ENCODE results near the gene ZSWIM3. TPM values are rescaled to one million over a fixed set of nuclear protein-coding genes. Genes with fewer than 3 reads are reported as not detected.

ZSWIM3 gene
- total RNA-seq, 1 donor from 2014 or later = 4.8 TPM

- H3K4me3 Mint-ChIP-seq = no peak overlapping the region
- H3K9me3 Mint-ChIP-seq = no peaks in the 10 kb centered on the region
- H3K27ac Mint-ChIP-seq (ENCODE audit: unreplicated experiment) = no peak overlapping the region
- peaks cover 2% of the 10 kb centered on the region for H3K4me1 Mint-ChIP-seq
- peaks cover 3% of the 10 kb centered on the region for H3K36me3 Mint-ChIP-seq (ENCODE audit: low read depth)
- DNase-seq (ENCODE audit: low read depth, low spot score) = no peak
- TF ChIP-seq CTCF (conservative IDR thresholded peaks at IDR 0.05) = no peak
- no peaks in the 10 kb centered on the region for H3K27me3 Mint-ChIP-seq (ENCODE audit: low read depth)
Observed at GRCh38 chr20:45840700-45841198, 16.7 kb upstream of the ZSWIM3 start.

GRCh38 chr20:45841407-45842129 lies 15.8 kb upstream of the ZSWIM3 start:
- Mint-ChIP-seq H3K4me3 (no peak overlapping the region), H3K9me3 (no peaks in the 10 kb centered on the region), H3K36me3 (ENCODE audit: low read depth) (peaks cover 3% of the 10 kb centered on the region), H3K27ac (ENCODE audit: unreplicated experiment) (no peak overlapping the region), H3K27me3 (ENCODE audit: low read depth) (no peaks in the 10 kb centered on the region), H3K4me1 (no peaks in the 10 kb centered on the region)
- no peak for TF ChIP-seq CTCF (conservative IDR thresholded peaks at IDR 0.05)
- DNase-seq (ENCODE audit: low read depth, low spot score) = no peak

DNA sequence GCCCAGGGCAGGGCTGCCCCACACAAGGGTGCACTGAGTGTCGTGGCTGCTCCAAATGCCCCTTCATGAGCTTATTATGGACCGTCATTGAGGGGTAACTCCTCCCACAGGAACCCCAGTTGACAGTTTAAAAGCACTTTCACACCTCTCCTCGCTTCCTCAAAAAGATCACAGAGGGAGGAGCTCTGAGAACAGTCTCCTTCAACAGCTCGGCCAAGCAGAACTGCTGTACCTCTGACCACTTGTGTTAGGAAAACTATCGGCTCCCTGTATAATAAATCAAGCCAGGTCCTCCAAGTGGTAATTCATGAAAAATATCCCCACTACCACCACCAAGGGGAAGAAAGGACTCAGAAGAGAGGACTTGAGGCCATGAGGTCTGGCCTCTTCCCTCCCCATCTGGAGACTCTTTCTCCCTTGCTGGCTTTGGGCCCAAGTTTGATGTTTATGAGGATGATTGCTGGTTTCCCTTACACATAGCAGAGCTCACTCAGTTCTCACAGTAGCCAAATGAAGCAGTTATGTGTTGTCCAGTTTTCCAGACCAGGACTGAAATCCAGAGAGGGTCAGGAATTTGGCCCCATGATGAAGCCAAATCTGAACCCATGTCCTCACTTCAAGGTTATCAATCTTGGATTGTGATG lies 15.1 kb upstream of the ZSWIM3 start:
- no peak for TF ChIP-seq CTCF (conservative IDR thresholded peaks at IDR 0.05)
- no peak for DNase-seq (ENCODE audit: low read depth, low spot score)
- Mint-ChIP-seq H3K27me3 (ENCODE audit: low read depth) (no peaks in the 10 kb centered on the region), H3K4me1 (no peaks in the 10 kb centered on the region), H3K9me3 (no peaks in the 10 kb centered on the region), H3K36me3 (ENCODE audit: low read depth) (peaks cover 3% of the 10 kb centered on the region), H3K4me3 (no peak overlapping the region), H3K27ac (ENCODE audit: unreplicated experiment) (peak overlapping the region; percentile 62)

- no peak for TF ChIP-seq CTCF (conservative IDR thresholded peaks at IDR 0.05)
Observed at GRCh38 chr20:45843506-45843905, 13.9 kb upstream of the ZSWIM3 start.

DNA sequence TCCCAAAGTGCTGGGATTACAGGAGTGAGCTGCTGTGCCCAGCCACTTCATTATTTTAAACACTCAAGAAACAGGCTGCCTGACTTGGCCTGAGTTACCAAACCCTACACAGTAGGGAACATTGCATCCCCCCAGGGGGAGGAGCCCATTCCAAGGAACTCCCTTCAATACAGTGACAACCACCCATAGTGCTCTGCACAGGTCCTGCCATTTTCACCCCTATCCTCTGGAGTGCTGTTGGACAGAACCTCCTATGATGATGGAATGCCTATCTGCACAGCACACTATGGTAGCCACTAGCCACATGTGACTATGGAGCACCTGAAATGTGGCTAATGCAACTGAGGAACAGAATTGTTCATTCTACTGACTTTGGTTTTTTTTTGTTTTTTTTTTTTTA lies 12.0 kb upstream of the ZSWIM3 start:
- Mint-ChIP-seq H3K9me3 (no peaks in the 10 kb centered on the region), H3K4me3 (no peak overlapping the region), H3K27me3 (ENCODE audit: low read depth) (no peaks in the 10 kb centered on the region), H3K27ac (ENCODE audit: unreplicated experiment) (no peak overlapping the region), H3K4me1 (no peaks in the 10 kb centered on the region), H3K36me3 (ENCODE audit: low read depth) (peaks cover 3% of the 10 kb centered on the region)
- TF ChIP-seq CTCF (conservative IDR thresholded peaks at IDR 0.05) = no peak
- DNase-seq (ENCODE audit: low read depth, low spot score) = no peak

More at GRCh38 chr20:45843506-45843905, 13.9 kb upstream of the ZSWIM3 start:
- no peak overlapping the region for H3K4me3 Mint-ChIP-seq
- H3K9me3 Mint-ChIP-seq = no peaks in the 10 kb centered on the region
- peaks cover 3% of the 10 kb centered on the region for H3K36me3 Mint-ChIP-seq (ENCODE audit: low read depth)
- no peak for DNase-seq (ENCODE audit: low read depth, low spot score)
- no peaks in the 10 kb centered on the region for H3K4me1 Mint-ChIP-seq
- no peak overlapping the region for H3K27ac Mint-ChIP-seq (ENCODE audit: unreplicated experiment)
- H3K27me3 Mint-ChIP-seq (ENCODE audit: low read depth) = no peaks in the 10 kb centered on the region
